Liver (tissue), 9 donors: ENCODE data around the gene ANXA11. TPM values are rescaled to one million over a fixed set of nuclear protein-coding genes. Genes with fewer than 3 reads are reported as not detected.

Experiments used
- DNase-seq: peaks from one replicate; pipeline ENCODE4 v3.0.0-alpha.2; 2017; ENCODE audit warnings: low spot score
- H3K27ac ChIP-seq, 2 donors: one replicate each; pipeline ENCODE4 v1.7.0; 2013; ENCODE audit warnings: inconsistent platforms in 2 of 2, low read length in 2 of 2, control low read depth in 1 of 2, low read depth in 1 of 2, mild to moderate bottlenecking in 1 of 2
- H3K27me3 ChIP-seq, 4 donors: one replicate each; pipeline versions ENCODE4 v1.6.1 to v1.7.0; 2013; ENCODE audit warnings: low read length in 3 of 4, inconsistent platforms in 1 of 4, mild to moderate bottlenecking in 1 of 4, moderate library complexity in 1 of 4; ENCODE audit not compliant: control insufficient read depth in 4 of 4, insufficient read depth in 4 of 4
- H3K36me3 ChIP-seq, 4 donors: one replicate each; pipeline versions ENCODE4 v1.6.1 to v1.7.0; 2013; ENCODE audit warnings: low read length in 3 of 4, mild to moderate bottlenecking in 3 of 4, low read depth in 1 of 4, moderate library complexity in 1 of 4; ENCODE audit not compliant: control insufficient read depth in 4 of 4, insufficient read depth in 3 of 4
- H3K4me1 ChIP-seq, 4 donors: one replicate each; pipeline versions ENCODE4 v1.6.1 to v1.7.0; 2013; ENCODE audit warnings: low read length in 3 of 4, mild to moderate bottlenecking in 3 of 4, moderate library complexity in 1 of 4; ENCODE audit not compliant: control insufficient read depth in 4 of 4, insufficient read depth in 4 of 4
- H3K4me3 ChIP-seq, 3 donors: one replicate each; pipeline versions ENCODE4 v1.6.1 to v1.7.0; 2013; ENCODE audit warnings: low read length in 3 of 3, control low read depth in 1 of 3, low read depth in 1 of 3, mild to moderate bottlenecking in 1 of 3
- H3K9ac ChIP-seq, 2 donors: one replicate each; pipeline ENCODE4 v1.7.0; 2013; ENCODE audit warnings: low read length in 2 of 2, mild to moderate bottlenecking in 2 of 2, moderate library complexity in 2 of 2, control low read depth in 1 of 2, low read depth in 1 of 2
- H3K9me3 ChIP-seq, 4 donors: one replicate each; pipeline versions ENCODE4 v1.6.1 to v1.7.0; 2013; ENCODE audit warnings: low read length in 3 of 4; ENCODE audit not compliant: control insufficient read depth in 4 of 4
- EGR1 ChIP-seq, 2 donors: IDR thresholded peaks; 2 replicates each; pipeline ENCODE4 v1.6.1; 2016 to 2018; ENCODE audit warnings: antibody characterized with exemption in 2 of 2, low read depth in 2 of 2
- FOXA1 ChIP-seq: IDR thresholded peaks from 2 replicates; pipeline ENCODE4 v1.6.1; 2016; ENCODE audit warnings: antibody characterized with exemption
- FOXA2 ChIP-seq: IDR thresholded peaks from 2 replicates; pipeline ENCODE4 v1.6.1; 2016; ENCODE audit warnings: antibody characterized with exemption
- GABPA ChIP-seq, 2 donors: IDR thresholded peaks in 1 of 2; conservative IDR thresholded peaks in 1 of 2; 2 replicates each; pipeline ENCODE4 v1.6.1; 2016; ENCODE audit warnings: antibody characterized with exemption in 2 of 2, mild to moderate bottlenecking in 1 of 2, moderate library complexity in 1 of 2
- HNF4A ChIP-seq, 2 donors: conservative IDR thresholded peaks; 2 replicates each; pipeline ENCODE4 v1.6.1; 2016; ENCODE audit warnings: antibody characterized with exemption in 2 of 2, mild to moderate bottlenecking in 2 of 2
- HNF4G ChIP-seq: IDR thresholded peaks from 2 replicates; pipeline ENCODE4 v1.6.1; 2016; ENCODE audit warnings: antibody characterized with exemption
- JUND ChIP-seq, 2 donors: IDR thresholded peaks; 2 replicates each; pipeline ENCODE4 v1.6.1; 2016; ENCODE audit warnings: antibody characterized with exemption in 2 of 2
- NR2F2 ChIP-seq: IDR thresholded peaks from 2 replicates; pipeline ENCODE4 v1.6.1; 2016; ENCODE audit warnings: antibody characterized with exemption
- RAD21 ChIP-seq, 2 donors: IDR thresholded peaks; 2 replicates each; pipeline ENCODE4 v1.6.1; 2016; ENCODE audit warnings: antibody characterized with exemption in 2 of 2, mild to moderate bottlenecking in 2 of 2
- RXRA ChIP-seq, 2 donors: IDR thresholded peaks; 2 replicates each; pipeline ENCODE4 v1.6.1; 2017 to 2018; ENCODE audit warnings: antibody characterized with exemption in 2 of 2, mild to moderate bottlenecking in 1 of 2
- SP1 ChIP-seq: IDR thresholded peaks from 2 replicates; pipeline ENCODE4 v1.6.1; 2018; ENCODE audit warnings: antibody characterized with exemption, mild to moderate bottlenecking
- TAF1 ChIP-seq: conservative IDR thresholded peaks from 2 replicates; pipeline ENCODE4 v1.6.1; 2016; ENCODE audit warnings: antibody characterized with exemption, mild to moderate bottlenecking
- YY1 ChIP-seq: IDR thresholded peaks from 2 replicates; pipeline ENCODE4 v1.6.1; 2016; ENCODE audit warnings: antibody characterized with exemption, mild to moderate bottlenecking
- ZBTB33 ChIP-seq: IDR thresholded peaks from 2 replicates; pipeline ENCODE4 v1.6.1; 2016; ENCODE audit warnings: antibody characterized with exemption
- polyA plus RNA-seq, 2 donors: library from polyadenylated mRNA; stranded (reverse) in 1 of 2; unstranded in 1 of 2; fragments of 200-250 nt in 1 of 2; fragments of >200 nt in 1 of 2; fragmentation: Nextera tagmentation in 1 of 2; extraction: Ambion mirVana in 1 of 2; gene quantifications; one replicate each; pipeline versions ENCODE4 v1.2.1 to v1.2.3, GENCODE V29; 2013 to 2015
- total RNA-seq, 2 donors: library from RNA; depleted of rRNA; stranded (reverse); fragments of >200 nt; gene quantifications; one replicate each; pipeline ENCODE4 v1.2.3, GENCODE V29; 2014
- TF ChIP-seq, protein P1 (sequence below): fragments of 150-350 bp; IDR thresholded peaks from 2 replicates; pipeline ENCODE4 v1.5.1; 2017; ENCODE audit warnings: improper control_type of control experiment, low read depth, low read length; ENCODE audit not compliant: missing input control
- TF ChIP-seq, protein P2 (sequence below): IDR thresholded peaks from 2 replicates; pipeline ENCODE4 v1.6.1; 2016; ENCODE audit warnings: antibody characterized with exemption
- TF ChIP-seq, protein P3 (sequence below): IDR thresholded peaks from 2 replicates; pipeline ENCODE4 v1.6.1; 2016; ENCODE audit warnings: antibody characterized with exemption
- TF ChIP-seq, protein P4 (sequence below): IDR thresholded peaks from 2 replicates; pipeline ENCODE4 v1.6.1; 2016; ENCODE audit warnings: antibody characterized with exemption, mild to moderate bottlenecking
- donor health status: healthy.
- donor health status: healthy.
- donor health status: healthy.
- donor health status: healthy.
- donor health status: healthy.

Gene ANXA11
- total and polyA plus RNA-seq, 4 donors, result 14.0 to 40.4 (median 24.8) TPM

GRCh38 chr10:80192553-80192952 lies 12.8 kb downstream of the ANXA11 start:
- TF ChIP-seq SP1 (no peak), RAD21 (IDR thresholded peaks at IDR 0.05) (no peak), YY1 (no peak), HNF4G (no peak), HNF4A (conservative IDR thresholded peaks at IDR 0.05) (no peak), EGR1 (IDR thresholded peaks at IDR 0.05; ENCODE audit: low read depth in 2 of 2) (no peak), GABPA (IDR thresholded peaks at IDR 0.05 in 1 of 2, conservative IDR thresholded peaks at IDR 0.05 in 1 of 2) (no peak), FOXA2 (no peak), RXRA (IDR thresholded peaks at IDR 0.05) (no peak), JUND (IDR thresholded peaks at IDR 0.05) (no peak), TAF1 (no peak), NR2F2 (no peak), ZBTB33 (no peak), FOXA1 (no peak)
- TF ChIP-seq, protein P1, sequence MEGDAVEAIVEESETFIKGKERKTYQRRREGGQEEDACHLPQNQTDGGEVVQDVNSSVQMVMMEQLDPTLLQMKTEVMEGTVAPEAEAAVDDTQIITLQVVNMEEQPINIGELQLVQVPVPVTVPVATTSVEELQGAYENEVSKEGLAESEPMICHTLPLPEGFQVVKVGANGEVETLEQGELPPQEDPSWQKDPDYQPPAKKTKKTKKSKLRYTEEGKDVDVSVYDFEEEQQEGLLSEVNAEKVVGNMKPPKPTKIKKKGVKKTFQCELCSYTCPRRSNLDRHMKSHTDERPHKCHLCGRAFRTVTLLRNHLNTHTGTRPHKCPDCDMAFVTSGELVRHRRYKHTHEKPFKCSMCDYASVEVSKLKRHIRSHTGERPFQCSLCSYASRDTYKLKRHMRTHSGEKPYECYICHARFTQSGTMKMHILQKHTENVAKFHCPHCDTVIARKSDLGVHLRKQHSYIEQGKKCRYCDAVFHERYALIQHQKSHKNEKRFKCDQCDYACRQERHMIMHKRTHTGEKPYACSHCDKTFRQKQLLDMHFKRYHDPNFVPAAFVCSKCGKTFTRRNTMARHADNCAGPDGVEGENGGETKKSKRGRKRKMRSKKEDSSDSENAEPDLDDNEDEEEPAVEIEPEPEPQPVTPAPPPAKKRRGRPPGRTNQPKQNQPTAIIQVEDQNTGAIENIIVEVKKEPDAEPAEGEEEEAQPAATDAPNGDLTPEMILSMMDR, result no peak
- TF ChIP-seq, protein P2, sequence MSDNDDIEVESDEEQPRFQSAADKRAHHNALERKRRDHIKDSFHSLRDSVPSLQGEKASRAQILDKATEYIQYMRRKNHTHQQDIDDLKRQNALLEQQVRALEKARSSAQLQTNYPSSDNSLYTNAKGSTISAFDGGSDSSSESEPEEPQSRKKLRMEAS, result no peak
- TF ChIP-seq, protein P3, sequence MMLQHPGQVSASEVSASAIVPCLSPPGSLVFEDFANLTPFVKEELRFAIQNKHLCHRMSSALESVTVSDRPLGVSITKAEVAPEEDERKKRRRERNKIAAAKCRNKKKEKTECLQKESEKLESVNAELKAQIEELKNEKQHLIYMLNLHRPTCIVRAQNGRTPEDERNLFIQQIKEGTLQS, result no peak
- TF ChIP-seq, protein P4, sequence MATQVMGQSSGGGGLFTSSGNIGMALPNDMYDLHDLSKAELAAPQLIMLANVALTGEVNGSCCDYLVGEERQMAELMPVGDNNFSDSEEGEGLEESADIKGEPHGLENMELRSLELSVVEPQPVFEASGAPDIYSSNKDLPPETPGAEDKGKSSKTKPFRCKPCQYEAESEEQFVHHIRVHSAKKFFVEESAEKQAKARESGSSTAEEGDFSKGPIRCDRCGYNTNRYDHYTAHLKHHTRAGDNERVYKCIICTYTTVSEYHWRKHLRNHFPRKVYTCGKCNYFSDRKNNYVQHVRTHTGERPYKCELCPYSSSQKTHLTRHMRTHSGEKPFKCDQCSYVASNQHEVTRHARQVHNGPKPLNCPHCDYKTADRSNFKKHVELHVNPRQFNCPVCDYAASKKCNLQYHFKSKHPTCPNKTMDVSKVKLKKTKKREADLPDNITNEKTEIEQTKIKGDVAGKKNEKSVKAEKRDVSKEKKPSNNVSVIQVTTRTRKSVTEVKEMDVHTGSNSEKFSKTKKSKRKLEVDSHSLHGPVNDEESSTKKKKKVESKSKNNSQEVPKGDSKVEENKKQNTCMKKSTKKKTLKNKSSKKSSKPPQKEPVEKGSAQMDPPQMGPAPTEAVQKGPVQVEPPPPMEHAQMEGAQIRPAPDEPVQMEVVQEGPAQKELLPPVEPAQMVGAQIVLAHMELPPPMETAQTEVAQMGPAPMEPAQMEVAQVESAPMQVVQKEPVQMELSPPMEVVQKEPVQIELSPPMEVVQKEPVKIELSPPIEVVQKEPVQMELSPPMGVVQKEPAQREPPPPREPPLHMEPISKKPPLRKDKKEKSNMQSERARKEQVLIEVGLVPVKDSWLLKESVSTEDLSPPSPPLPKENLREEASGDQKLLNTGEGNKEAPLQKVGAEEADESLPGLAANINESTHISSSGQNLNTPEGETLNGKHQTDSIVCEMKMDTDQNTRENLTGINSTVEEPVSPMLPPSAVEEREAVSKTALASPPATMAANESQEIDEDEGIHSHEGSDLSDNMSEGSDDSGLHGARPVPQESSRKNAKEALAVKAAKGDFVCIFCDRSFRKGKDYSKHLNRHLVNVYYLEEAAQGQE, result no peak
- Histone ChIP-seq H3K36me3 (no peaks in the 10 kb centered on the region), H3K9me3 (no peaks in the 10 kb centered on the region), H3K4me1 (peaks cover 10 to 36% (median 29%) of the 10 kb centered on the region in 4 donors), H3K9ac (no peak overlapping the region), H3K4me3 (no peak overlapping the region), H3K27me3 (no peaks in the 10 kb centered on the region), H3K27ac (no peak overlapping the region)
- no peak for DNase-seq
